Stimulated activated CD4-positive, alpha-beta T cell treated with anti-CD3 and anti-CD28 coated beads, Interleukin-15, amount 100 ng/mL, for 48 hours (primary cell): ENCODE data around the gene TMEM266.

Experiments
- DNase-seq, 2 donors: peaks; one replicate each; pipeline ENCODE4 v3.0.0-alpha.2; 2020; ENCODE audit warnings: low read depth in 2 of 2

TMEM266 gene

GRCh38 chr15:76183930-76184649 lies 124.3 kb downstream of the TMEM266 start:
- DNase-seq, result no peak

GRCh38 chr15:76184650-76185035 lies 124.9 kb downstream of the TMEM266 start:
- DNase-seq, result no peak

GRCh38 chr15:76185716-76186115 lies 125.9 kb downstream of the TMEM266 start:
- DNase-seq, result no peak

GRCh38 chr15:76187163-76187562 lies 127.4 kb downstream of the TMEM266 start:
- no peak for DNase-seq

GRCh38 chr15:76189106-76189505 lies 129.3 kb downstream of the TMEM266 start:
- no peak for DNase-seq

GRCh38 chr15:76190070-76190564 lies 130.3 kb downstream of the TMEM266 start:
- DNase-seq, result no peak

GRCh38 chr15:76190751-76191538 lies 131.2 kb downstream of the TMEM266 start:
- DNase-seq, result peak; percentile 49 to 73

GRCh38 chr15:76191539-76192244 lies 131.9 kb downstream of the TMEM266 start:
- DNase-seq, result no peak

GRCh38 chr15:76192715-76193114 lies 132.9 kb downstream of the TMEM266 start:
- no peak for DNase-seq

- DNase-seq, result no peak
Observed at GRCh38 chr15:76193934-76194333, 134.1 kb downstream of the TMEM266 start.

GRCh38 chr15:76195506-76196268 lies 135.9 kb downstream of the TMEM266 start:
- DNase-seq, result no peak

- DNase-seq, result no peak
Observed at GRCh38 chr15:76196269-76197231, 136.8 kb downstream of the TMEM266 start.

- DNase-seq, result no peak
Observed at GRCh38 chr15:76197703-76198455, 138.1 kb downstream of the TMEM266 start.

- DNase-seq, result no peak
Observed at GRCh38 chr15:76198456-76199105, 138.8 kb downstream of the TMEM266 start.

GRCh38 chr15:76199106-76200082 lies 139.6 kb downstream of the TMEM266 start:
- DNase-seq, result no peak

GRCh38 chr15:76200083-76200465 lies 140.3 kb downstream of the TMEM266 start:
- no peak for DNase-seq

- no peak for DNase-seq
Observed at GRCh38 chr15:76200641-76201105, 140.9 kb downstream of the TMEM266 start.
